GM10266 (cell line): ENCODE measurements around the gene PTPRC.
"Not testable (repeated sequence)": the region's sequence is repeated elsewhere in the genome, so short reads cannot be mapped to it uniquely, and the experiment has no call there.

Source experiments
- DNase-seq: peaks from one replicate; pipeline ENCODE4 v3.0.0; 2012; ENCODE audit errors: extremely low spot score
- TF ChIP-seq, protein P1 (sequence below): IDR thresholded peaks from 2 replicates; pipeline ENCODE4 v1.5.1; 2012; ENCODE audit warnings: mild to moderate bottlenecking, low read depth; ENCODE audit not compliant: control insufficient read depth, insufficient read depth; ENCODE audit errors: missing control alignments

Gene PTPRC

DNA sequence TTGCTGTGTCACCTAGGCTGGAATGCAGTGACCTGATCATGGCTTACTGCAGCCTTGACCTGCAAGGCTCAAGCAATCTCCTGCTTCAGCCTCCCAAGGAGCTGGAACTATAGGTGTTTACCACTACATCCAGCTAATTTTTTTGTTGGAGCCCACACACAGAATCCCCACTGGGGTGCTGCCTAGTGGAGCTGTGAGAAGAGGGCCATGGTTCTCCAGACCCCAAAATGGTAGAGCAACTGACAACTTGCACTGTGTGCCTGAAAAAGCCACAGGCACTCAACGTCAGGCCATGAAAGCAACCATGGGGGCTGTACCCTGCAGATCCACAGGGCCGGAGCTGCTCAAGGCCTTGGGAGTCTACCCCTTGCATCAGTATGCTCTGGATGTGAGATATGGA is 39.1 kb upstream of the PTPRC start:
- DNase-seq: no peak
- TF ChIP-seq, protein P1, sequence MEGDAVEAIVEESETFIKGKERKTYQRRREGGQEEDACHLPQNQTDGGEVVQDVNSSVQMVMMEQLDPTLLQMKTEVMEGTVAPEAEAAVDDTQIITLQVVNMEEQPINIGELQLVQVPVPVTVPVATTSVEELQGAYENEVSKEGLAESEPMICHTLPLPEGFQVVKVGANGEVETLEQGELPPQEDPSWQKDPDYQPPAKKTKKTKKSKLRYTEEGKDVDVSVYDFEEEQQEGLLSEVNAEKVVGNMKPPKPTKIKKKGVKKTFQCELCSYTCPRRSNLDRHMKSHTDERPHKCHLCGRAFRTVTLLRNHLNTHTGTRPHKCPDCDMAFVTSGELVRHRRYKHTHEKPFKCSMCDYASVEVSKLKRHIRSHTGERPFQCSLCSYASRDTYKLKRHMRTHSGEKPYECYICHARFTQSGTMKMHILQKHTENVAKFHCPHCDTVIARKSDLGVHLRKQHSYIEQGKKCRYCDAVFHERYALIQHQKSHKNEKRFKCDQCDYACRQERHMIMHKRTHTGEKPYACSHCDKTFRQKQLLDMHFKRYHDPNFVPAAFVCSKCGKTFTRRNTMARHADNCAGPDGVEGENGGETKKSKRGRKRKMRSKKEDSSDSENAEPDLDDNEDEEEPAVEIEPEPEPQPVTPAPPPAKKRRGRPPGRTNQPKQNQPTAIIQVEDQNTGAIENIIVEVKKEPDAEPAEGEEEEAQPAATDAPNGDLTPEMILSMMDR: no peak

DNA sequence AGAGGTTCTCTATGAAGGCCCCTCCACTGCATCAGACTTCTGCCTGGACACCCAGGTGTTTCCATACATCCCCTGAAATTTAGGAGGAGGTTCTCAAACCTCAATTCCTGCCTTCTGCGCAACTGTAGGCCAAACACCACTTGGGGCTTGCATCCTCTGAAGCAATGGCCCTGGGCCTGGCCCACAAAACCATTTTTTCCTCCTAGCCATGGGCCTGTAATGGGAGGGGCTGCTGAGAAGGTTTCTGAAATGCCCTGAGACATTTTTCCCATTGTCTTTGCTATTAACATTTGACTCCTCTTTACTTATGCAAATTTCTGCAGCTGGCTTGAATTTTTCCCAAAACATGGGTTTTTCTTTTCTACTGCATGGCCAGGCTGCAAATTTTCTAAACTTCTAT is 37.9 kb upstream of the PTPRC start:
- TF ChIP-seq, protein P1: no peak
- DNase-seq: no peak

DNA sequence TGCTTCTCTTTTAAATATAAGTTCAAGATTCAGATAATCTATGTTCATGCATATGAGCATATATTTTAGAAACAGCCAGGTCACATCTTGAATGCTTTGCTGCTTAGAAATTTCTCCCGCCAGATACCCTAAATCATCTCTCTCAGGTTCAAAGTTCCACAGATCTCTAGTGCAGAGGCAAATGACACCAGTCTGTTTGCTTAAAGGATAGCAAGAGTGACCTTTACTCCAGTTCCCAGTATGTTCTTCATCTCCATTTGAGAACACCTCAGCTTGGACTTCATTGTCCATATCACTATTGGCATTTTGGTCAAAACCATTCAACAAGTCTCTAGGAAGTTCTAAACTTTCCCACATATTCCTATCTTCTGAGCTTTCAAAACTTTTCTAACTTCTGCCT is 37.5 kb upstream of the PTPRC start:
- DNase-seq: not testable (repeated sequence)

DNA sequence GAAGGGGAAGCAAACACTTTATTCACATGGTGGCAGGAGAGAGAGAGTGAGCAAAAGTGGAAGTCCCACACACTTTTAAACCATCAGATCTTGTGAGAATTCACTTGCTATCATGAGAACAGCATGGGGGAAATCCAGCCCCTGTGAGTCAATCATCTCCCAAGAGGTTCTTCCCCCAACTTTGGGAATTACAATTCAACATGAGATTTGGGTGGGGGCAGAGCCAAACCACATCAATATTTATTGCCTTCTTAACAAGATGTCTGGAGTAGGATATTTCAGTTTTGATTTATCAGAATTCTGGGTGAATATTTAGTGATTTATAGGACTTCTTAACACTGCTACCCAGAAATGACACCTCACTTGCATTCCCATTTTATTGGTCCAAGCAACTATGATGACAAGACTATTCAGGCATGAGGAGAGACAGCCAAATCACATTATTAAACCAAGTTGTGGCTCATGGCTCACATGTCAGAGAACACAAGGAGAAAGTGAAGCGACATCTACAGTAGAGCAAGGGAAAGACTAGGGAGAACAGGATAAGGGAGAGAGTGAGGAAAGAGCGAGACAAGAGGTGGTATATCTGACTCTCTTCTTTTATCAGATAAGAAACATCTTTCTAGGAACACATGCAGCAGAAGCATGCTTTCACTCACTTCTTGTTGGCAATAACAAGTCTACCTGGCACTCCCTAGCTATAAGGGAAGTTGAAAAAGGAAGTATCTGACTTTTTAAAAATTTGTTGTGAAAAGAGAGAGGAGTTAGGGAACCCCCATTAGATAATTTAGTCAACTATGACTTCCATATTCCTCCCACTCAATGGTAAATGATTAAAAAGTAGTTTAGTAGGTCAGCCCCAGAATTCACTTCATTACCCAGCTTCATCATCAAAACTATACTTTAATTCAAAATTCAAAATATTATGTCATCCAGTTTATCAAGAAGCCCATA is 36.6 kb upstream of the PTPRC start:
- no peak for DNase-seq
- TF ChIP-seq, protein P1: no peak

DNA sequence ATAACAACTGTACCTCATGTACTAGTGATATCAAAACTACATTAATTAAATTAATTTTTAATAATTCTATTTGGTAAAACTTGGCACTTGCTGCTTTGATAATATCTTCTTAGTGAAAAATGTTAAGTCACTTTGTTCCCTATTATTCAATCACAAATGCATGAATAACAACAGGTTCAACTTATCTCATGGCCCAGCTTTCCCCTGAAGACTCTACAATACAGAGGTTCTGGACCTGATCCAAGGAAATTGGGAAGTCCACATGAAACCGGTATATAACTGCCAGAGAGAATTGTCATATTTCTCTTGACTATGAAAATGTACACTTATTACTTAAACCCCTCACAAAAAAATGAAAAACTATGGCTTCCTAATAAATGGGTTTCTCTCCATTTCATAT is 33.9 kb upstream of the PTPRC start:
- DNase-seq: no peak
- TF ChIP-seq, protein P1: no peak

DNA sequence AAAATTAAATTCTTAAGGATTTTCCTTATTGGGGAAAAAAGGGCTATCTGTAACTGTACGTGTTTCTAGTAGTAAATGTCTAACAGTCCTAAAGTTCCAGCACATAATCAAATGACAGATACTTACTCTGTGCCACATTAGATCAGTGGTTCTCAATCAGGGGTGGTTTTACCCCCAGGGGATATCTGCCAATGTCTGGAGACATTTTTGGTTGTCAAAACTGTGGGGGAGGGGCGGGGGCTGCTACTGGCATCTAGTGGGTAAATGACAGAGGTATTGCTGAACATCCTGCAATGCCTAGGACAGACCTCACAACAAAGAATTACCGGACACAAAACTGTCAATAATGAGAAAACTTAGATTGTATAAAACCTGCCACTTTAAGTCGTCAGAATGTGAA is 33.4 kb upstream of the PTPRC start:
- TF ChIP-seq, protein P1: no peak

DNA sequence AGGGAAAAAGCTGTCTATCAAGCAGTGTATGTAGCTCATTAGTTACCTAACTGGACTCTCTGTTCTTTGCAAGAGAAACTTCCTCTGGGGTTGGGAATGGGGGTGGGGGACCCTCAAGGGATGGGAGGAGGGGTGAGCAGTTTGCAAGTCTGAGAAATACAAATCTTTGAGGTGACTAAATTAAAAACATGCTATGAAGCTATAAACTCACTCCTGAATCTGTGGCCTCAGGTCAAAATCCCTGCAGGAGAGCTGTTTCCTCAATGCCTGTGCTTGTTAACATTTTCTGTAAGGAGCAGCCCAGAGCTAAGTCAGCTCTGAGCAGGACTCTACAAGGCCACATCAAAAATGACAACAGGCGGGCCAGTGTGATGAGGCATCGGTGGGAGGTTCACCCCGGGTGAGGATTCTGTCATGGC is 32.8 kb upstream of the PTPRC start:
- TF ChIP-seq, protein P1: no peak
- no peak for DNase-seq

More for the DNA sequence above, 33.4 kb upstream of the PTPRC start:
- no peak for DNase-seq

DNA sequence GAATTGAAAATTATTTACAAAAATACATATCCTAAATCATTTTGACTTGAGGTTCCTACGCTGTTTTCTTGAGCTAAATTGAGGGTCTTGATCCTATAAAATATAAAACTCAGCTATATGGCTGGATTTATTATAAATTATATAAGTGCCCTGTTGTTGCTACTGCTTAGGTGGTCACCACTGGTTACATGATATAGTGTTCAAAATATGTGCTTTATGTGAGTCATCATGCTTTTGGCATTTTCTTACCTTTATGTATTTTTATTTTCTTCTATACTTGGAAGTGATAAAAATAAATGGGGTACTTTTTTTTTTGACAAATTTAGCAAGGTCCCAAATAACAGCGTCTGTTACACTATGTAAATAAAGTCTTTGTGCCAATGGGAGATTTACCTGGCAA is 31.1 kb upstream of the PTPRC start:
- TF ChIP-seq, protein P1: no peak
- no peak for DNase-seq
